Body of pancreas (tissue), 4 donors: Measurements from ENCODE around the gene RNF224.

Source experiments
- POLR2A ChIP-seq, 3 donors: fragments of 450-650 bp; IDR thresholded peaks; one replicate each; pipeline ENCODE4 v1.6.1; 2016; ENCODE audit warnings: antibody characterized with exemption in 3 of 3, mild to moderate bottlenecking in 2 of 3
- TF ChIP-seq, protein P1 (sequence below), 7 experiments: fragments of 450-650 bp in 4 of 7; fragments of 200-600 bp in 3 of 7; sonication (generic) in 3 of 7; IDR thresholded peaks; one replicate each; pipeline ENCODE4 v1.5.1; 2016 to 2019; ENCODE audit warnings: antibody characterized with exemption in 7 of 7

DNA sequence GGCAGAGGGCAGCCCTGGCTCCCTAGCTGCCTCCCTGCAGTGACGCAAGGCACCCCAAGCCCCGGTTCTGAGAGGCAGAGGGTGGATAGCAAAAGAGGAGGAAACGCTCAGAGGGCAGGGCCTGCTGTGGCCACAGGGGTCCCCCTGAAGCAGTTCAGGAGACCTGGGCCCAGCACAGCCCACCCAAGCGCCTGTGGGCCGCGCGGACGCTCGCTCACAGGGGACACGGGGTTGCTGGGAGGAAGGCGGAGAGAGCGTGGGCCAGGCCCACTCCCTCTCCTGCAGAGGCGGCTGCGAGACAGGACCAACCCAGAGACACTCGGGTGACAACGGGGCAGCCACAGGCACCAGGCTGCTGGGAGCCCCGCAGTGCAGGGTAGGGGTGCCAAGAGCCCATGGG is 47.5 kb upstream of the RNF224 start:
- TF ChIP-seq, protein P1, sequence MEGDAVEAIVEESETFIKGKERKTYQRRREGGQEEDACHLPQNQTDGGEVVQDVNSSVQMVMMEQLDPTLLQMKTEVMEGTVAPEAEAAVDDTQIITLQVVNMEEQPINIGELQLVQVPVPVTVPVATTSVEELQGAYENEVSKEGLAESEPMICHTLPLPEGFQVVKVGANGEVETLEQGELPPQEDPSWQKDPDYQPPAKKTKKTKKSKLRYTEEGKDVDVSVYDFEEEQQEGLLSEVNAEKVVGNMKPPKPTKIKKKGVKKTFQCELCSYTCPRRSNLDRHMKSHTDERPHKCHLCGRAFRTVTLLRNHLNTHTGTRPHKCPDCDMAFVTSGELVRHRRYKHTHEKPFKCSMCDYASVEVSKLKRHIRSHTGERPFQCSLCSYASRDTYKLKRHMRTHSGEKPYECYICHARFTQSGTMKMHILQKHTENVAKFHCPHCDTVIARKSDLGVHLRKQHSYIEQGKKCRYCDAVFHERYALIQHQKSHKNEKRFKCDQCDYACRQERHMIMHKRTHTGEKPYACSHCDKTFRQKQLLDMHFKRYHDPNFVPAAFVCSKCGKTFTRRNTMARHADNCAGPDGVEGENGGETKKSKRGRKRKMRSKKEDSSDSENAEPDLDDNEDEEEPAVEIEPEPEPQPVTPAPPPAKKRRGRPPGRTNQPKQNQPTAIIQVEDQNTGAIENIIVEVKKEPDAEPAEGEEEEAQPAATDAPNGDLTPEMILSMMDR (IDR thresholded peaks at IDR 0.05), result no peak
- TF ChIP-seq POLR2A (IDR thresholded peaks at IDR 0.05), result no peak
